ENCODE measurements around the gene CHDH. TPM values are rescaled to one million over a fixed set of nuclear protein-coding genes. Genes with fewer than 3 reads are reported as not detected.

Gene CHDH
- total and polyA plus RNA-seq, 2 experiments from 2014 or later = 2.3 to 6.6 TPM

- TF ChIP-seq CTCF (conservative IDR thresholded peaks at IDR 0.05; ENCODE audit: low read depth in 2 of 2) (no peak), ETS1 (IDR thresholded peaks at IDR 0.05) (no peak), ZNF114 (CRISPR knock-in tag; IDR thresholded peaks at IDR 0.05) (no peak), EZH2phosphoT487 (IDR thresholded peaks at IDR 0.05; ENCODE audit: unreplicated experiment) (no peak), CREB1 (CRISPR knock-in tag; IDR thresholded peaks at IDR 0.05; ENCODE audit: low read depth) (no peak)
These were observed 8.9 kb downstream of the CHDH start (continued) for GRCh38 chr3:53837331-53837730.

GRCh38 chr3:53836084-53836872 lies 9.9 kb downstream of the CHDH start:
- H3K36me3 ChIP-seq (ENCODE audit: insufficient read depth) = no peaks in the 10 kb centered on the region
- peaks cover 2% of the 10 kb centered on the region for H3K27me3 Mint-ChIP-seq (ENCODE audit: insufficient read depth, low read depth, poor library complexity)
- no peak overlapping the region for H3K4me2 ChIP-seq
- no peaks in the 10 kb centered on the region for H3K9me2 ChIP-seq (ENCODE audit: insufficient read depth)
- H3K4me3 ChIP-seq = no peak overlapping the region
- H3F3A ChIP-seq (replicated peaks; ENCODE audit: low read depth) = no peaks in the 10 kb centered on the region
- H2AFZ ChIP-seq = no peak overlapping the region
- no peaks in the 10 kb centered on the region for H3K36me3 Mint-ChIP-seq (ENCODE audit: low read depth)
- H3K9me3 Mint-ChIP-seq = no peaks in the 10 kb centered on the region
- DNase-seq (ENCODE audit: low spot score) (no peak), ATAC-seq (no peak)
- H3K4me1 ChIP-seq (ENCODE audit: insufficient read depth) = no peaks in the 10 kb centered on the region
- H3K79me2 ChIP-seq (replicated peaks; ENCODE audit: insufficient read depth) = no peaks in the 10 kb centered on the region
- H3K4me1 Mint-ChIP-seq = no peaks in the 10 kb centered on the region
- no peaks in the 10 kb centered on the region for H3K27me3 ChIP-seq (ENCODE audit: insufficient read depth)
- H3K4me3 Mint-ChIP-seq = no peak overlapping the region
- no peak overlapping the region; the same call in 1 of the 2 replicates for H3K27ac Mint-ChIP-seq
- no peak overlapping the region for H3K27ac ChIP-seq (ENCODE audit: low read depth)
- no peaks in the 10 kb centered on the region; the same call in 1 of the 2 replicates for H4K20me1 ChIP-seq (replicated peaks; ENCODE audit: insufficient read depth)
- TF ChIP-seq CTCF (conservative IDR thresholded peaks at IDR 0.05; ENCODE audit: low read depth in 2 of 2) = no peak
- no peak for TF ChIP-seq STAT1 (IDR thresholded peaks at IDR 0.05; ENCODE audit: unreplicated experiment)
- no peak for TF ChIP-seq JUNB (IDR thresholded peaks at IDR 0.05; ENCODE audit: unreplicated experiment)
- TF ChIP-seq, protein P1, sequence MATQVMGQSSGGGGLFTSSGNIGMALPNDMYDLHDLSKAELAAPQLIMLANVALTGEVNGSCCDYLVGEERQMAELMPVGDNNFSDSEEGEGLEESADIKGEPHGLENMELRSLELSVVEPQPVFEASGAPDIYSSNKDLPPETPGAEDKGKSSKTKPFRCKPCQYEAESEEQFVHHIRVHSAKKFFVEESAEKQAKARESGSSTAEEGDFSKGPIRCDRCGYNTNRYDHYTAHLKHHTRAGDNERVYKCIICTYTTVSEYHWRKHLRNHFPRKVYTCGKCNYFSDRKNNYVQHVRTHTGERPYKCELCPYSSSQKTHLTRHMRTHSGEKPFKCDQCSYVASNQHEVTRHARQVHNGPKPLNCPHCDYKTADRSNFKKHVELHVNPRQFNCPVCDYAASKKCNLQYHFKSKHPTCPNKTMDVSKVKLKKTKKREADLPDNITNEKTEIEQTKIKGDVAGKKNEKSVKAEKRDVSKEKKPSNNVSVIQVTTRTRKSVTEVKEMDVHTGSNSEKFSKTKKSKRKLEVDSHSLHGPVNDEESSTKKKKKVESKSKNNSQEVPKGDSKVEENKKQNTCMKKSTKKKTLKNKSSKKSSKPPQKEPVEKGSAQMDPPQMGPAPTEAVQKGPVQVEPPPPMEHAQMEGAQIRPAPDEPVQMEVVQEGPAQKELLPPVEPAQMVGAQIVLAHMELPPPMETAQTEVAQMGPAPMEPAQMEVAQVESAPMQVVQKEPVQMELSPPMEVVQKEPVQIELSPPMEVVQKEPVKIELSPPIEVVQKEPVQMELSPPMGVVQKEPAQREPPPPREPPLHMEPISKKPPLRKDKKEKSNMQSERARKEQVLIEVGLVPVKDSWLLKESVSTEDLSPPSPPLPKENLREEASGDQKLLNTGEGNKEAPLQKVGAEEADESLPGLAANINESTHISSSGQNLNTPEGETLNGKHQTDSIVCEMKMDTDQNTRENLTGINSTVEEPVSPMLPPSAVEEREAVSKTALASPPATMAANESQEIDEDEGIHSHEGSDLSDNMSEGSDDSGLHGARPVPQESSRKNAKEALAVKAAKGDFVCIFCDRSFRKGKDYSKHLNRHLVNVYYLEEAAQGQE (IDR thresholded peaks at IDR 0.05; ENCODE audit: unreplicated experiment) = no peak
- TF ChIP-seq CREB1 (CRISPR knock-in tag; IDR thresholded peaks at IDR 0.05; ENCODE audit: low read depth) = no peak
- TF ChIP-seq NANOG (IDR thresholded peaks at IDR 0.05; ENCODE audit: borderline replicate concordance) = no peak
- no peak for TF ChIP-seq EZH2 (IDR thresholded peaks at IDR 0.05; ENCODE audit: low read depth, unreplicated experiment)
- no peak for TF ChIP-seq POLR2AphosphoS5 (IDR thresholded peaks at IDR 0.05; ENCODE audit: low read depth)
